Measurements from ENCODE around the gene HMGCLL1. TPM values are rescaled to one million over a fixed set of nuclear protein-coding genes. Genes with fewer than 3 reads are reported as not detected.

The HMGCLL1 gene
- total RNA-seq, 4 donors from 2014 or later: 0.31 to 2.3 (median 1.3) TPM

GRCh38 chr6:55490871-55491270 lies 88.1 kb downstream of the HMGCLL1 start:
- Histone ChIP-seq H3K4me1 (no peaks in the 10 kb centered on the region), H3K27me3 (no peaks in the 10 kb centered on the region), H3K27ac (no peak overlapping the region), H3K36me3 (no peaks in the 10 kb centered on the region), H3K9me3 (no peaks in the 10 kb centered on the region), H3K4me3 (no peak overlapping the region)
- no peak for ATAC-seq
- TF ChIP-seq POLR2AphosphoS5 (IDR thresholded peaks at IDR 0.05) (no peak), EP300 (IDR thresholded peaks at IDR 0.05) (no peak), POLR2A (IDR thresholded peaks at IDR 0.05) (no peak)
- TF ChIP-seq, protein P1, sequence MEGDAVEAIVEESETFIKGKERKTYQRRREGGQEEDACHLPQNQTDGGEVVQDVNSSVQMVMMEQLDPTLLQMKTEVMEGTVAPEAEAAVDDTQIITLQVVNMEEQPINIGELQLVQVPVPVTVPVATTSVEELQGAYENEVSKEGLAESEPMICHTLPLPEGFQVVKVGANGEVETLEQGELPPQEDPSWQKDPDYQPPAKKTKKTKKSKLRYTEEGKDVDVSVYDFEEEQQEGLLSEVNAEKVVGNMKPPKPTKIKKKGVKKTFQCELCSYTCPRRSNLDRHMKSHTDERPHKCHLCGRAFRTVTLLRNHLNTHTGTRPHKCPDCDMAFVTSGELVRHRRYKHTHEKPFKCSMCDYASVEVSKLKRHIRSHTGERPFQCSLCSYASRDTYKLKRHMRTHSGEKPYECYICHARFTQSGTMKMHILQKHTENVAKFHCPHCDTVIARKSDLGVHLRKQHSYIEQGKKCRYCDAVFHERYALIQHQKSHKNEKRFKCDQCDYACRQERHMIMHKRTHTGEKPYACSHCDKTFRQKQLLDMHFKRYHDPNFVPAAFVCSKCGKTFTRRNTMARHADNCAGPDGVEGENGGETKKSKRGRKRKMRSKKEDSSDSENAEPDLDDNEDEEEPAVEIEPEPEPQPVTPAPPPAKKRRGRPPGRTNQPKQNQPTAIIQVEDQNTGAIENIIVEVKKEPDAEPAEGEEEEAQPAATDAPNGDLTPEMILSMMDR (IDR thresholded peaks at IDR 0.05): no peak

DNA sequence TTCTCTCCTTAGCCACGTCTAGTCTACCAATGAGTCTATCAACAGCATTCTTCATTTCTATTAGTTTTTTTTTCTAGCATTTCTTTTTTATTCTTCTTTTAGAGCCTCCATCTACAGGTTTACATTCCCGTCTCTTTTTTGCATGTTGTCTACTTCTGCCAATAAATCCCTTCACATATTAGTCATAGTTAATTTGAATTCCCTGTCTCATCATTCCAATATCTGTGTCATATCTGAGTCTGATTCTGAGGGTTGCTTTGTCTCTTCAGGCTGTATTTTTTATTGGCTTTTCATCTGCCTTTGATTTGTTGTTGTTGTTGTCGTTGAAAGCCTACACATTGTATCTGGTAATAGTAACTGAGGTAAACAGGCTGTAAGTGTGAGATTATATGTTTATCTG lies 104.6 kb downstream of the HMGCLL1 start:
- Histone ChIP-seq H3K36me3 (no peaks in the 10 kb centered on the region), H3K4me1 (no peaks in the 10 kb centered on the region), H3K27me3 (no peaks in the 10 kb centered on the region), H3K4me3 (no peak overlapping the region), H3K27ac (no peak overlapping the region), H3K9me3 (no peaks in the 10 kb centered on the region)
- ATAC-seq: no peak
- 94 to 100% methylated on average over 2 to 3 of the region's 3 CpGs for WGBS, 2 donors (ENCODE audit: low coverage in 1 of 2)
- TF ChIP-seq EP300 (IDR thresholded peaks at IDR 0.05) (no peak), POLR2A (IDR thresholded peaks at IDR 0.05) (no peak), POLR2AphosphoS5 (IDR thresholded peaks at IDR 0.05) (no peak)
- TF ChIP-seq, protein P1 (IDR thresholded peaks at IDR 0.05): no peak

- no peak for ATAC-seq
- Histone ChIP-seq H3K4me3 (no peak overlapping the region), H3K4me1 (no peaks in the 10 kb centered on the region), H3K9me3 (no peaks in the 10 kb centered on the region), H3K36me3 (no peaks in the 10 kb centered on the region), H3K27me3 (no peaks in the 10 kb centered on the region), H3K27ac (no peak overlapping the region)
- TF ChIP-seq POLR2AphosphoS5 (IDR thresholded peaks at IDR 0.05): no peak
- no peak for TF ChIP-seq POLR2A (IDR thresholded peaks at IDR 0.05)
- no peak for TF ChIP-seq EP300 (IDR thresholded peaks at IDR 0.05)
- TF ChIP-seq, protein P1 (IDR thresholded peaks at IDR 0.05): no peak
- 67 to 77% methylated on average over 1 of the region's 1 CpG for whole genome bisulfite sequencing, 2 donors (ENCODE audit: low coverage in 1 of 2)
These were observed 105.3 kb downstream of the HMGCLL1 start for GRCh38 chr6:55473722-55474121.

DNA sequence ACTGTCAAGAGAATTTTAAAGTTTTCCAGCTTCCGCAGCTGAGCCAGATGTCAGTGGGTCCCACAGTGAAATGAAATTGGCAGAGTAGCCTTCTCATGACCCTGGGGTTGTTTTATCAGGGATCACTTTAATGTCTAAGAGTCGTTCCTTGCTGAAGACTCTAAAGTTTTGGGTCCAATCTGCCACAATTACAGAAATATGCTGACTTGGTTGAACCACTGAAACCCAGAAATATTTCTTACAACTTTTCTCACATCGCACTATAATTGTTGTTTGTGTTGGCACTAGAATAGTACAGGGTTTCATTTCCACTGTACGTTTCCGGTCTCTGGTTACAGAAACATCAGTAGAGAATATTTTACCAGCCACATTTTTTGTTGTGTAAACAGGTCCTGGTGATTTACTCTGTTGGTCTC lies 109.0 kb downstream of the HMGCLL1 start:
- Histone ChIP-seq H3K4me3 (no peak overlapping the region), H3K27ac (no peak overlapping the region), H3K9me3 (no peaks in the 10 kb centered on the region), H3K27me3 (no peaks in the 10 kb centered on the region), H3K4me1 (no peaks in the 10 kb centered on the region), H3K36me3 (no peaks in the 10 kb centered on the region)
- TF ChIP-seq POLR2A (IDR thresholded peaks at IDR 0.05) (no peak), POLR2AphosphoS5 (IDR thresholded peaks at IDR 0.05) (no peak), EP300 (IDR thresholded peaks at IDR 0.05) (no peak)
- TF ChIP-seq, protein P1 (IDR thresholded peaks at IDR 0.05): no peak
- no peak for ATAC-seq
- 54 to 72% methylated on average over 5 of the region's 5 CpGs for WGBS, 2 donors (ENCODE audit: low coverage in 1 of 2)

GRCh38 chr6:55456016-55456415 lies 123.0 kb downstream of the HMGCLL1 start:
- Histone ChIP-seq H3K27ac (no peak overlapping the region), H3K36me3 (no peaks in the 10 kb centered on the region), H3K27me3 (no peaks in the 10 kb centered on the region), H3K4me1 (no peaks in the 10 kb centered on the region), H3K4me3 (no peak overlapping the region), H3K9me3 (no peaks in the 10 kb centered on the region)
- 57 to 90% methylated on average over 3 of the region's 3 CpGs for WGBS, 2 donors (ENCODE audit: low coverage in 1 of 2)
- TF ChIP-seq, protein P1 (IDR thresholded peaks at IDR 0.05): no peak
- no peak for TF ChIP-seq POLR2A (IDR thresholded peaks at IDR 0.05)
- TF ChIP-seq POLR2AphosphoS5 (IDR thresholded peaks at IDR 0.05): no peak
- no peak for TF ChIP-seq EP300 (IDR thresholded peaks at IDR 0.05)
- no peak for ATAC-seq

All from gastroesophageal sphincter (tissue), 4 donors.